CD14-positive monocyte (primary cell): Measurements from ENCODE around the gene GALNT14. TPM values are rescaled to one million over a fixed set of nuclear protein-coding genes. Genes with fewer than 3 reads are reported as not detected.

Experiments
- DNase-seq, 3 donors: peaks; one replicate each; pipeline ENCODE4 v3.0.0-alpha.2; 2011 to 2022
- H2AFZ ChIP-seq: 2 replicates; pipeline ENCODE4 v1.6.0; 2012; ENCODE audit warnings: mild to moderate bottlenecking, low read depth, low read length, inconsistent platforms; ENCODE audit not compliant: insufficient read depth, poor library complexity, severe bottlenecking
- H3K27ac ChIP-seq, 2 donors: 1 replicate in 1 of 2; 2 replicates in 1 of 2; pipeline ENCODE4 v1.5.1; 2012 to 2013; ENCODE audit warnings: low read length in 2 of 2, control low read depth in 1 of 2, inconsistent platforms in 1 of 2, low read depth in 1 of 2, mild to moderate bottlenecking in 1 of 2
- H3K27me3 ChIP-seq, 2 donors: one replicate each; pipeline versions ENCODE4 v1.6.0 to v1.6.1; 2011 to 2013; ENCODE audit warnings: low read length in 2 of 2; ENCODE audit not compliant: control insufficient read depth in 2 of 2, insufficient read depth in 2 of 2
- H3K36me3 ChIP-seq, 2 donors: replicated peaks in 1 of 2; 1 replicate in 1 of 2; 2 replicates in 1 of 2; pipeline versions ENCODE4 v1.5.1 to v1.6.1; 2012 to 2013; ENCODE audit warnings: low read length in 2 of 2, control low read depth in 1 of 2, inconsistent platforms in 1 of 2, mild to moderate bottlenecking in 1 of 2; ENCODE audit not compliant: insufficient read depth in 2 of 2, control insufficient read depth in 1 of 2
- H3K4me1 ChIP-seq, 2 donors: 1 replicate in 1 of 2; 2 replicates in 1 of 2; pipeline versions ENCODE4 v1.5.1 to v1.6.1; 2012 to 2013; ENCODE audit warnings: low read length in 2 of 2, control low read depth in 1 of 2, inconsistent platforms in 1 of 2, mild to moderate bottlenecking in 1 of 2, moderate library complexity in 1 of 2; ENCODE audit not compliant: insufficient read depth in 2 of 2, control insufficient read depth in 1 of 2
- H3K4me2 ChIP-seq: replicated peaks from 2 replicates; pipeline ENCODE3; 2012; ENCODE audit warnings: low read length, moderate library complexity, mild to moderate bottlenecking; ENCODE audit not compliant: poor library complexity, severe bottlenecking; ENCODE audit errors: extremely low read depth
- H3K4me3 ChIP-seq, 3 experiments: fragments of 200-600 bp in 1 of 3; sonication (generic) in 1 of 3; replicated peaks in 1 of 3; 1 replicate in 2 of 3; 2 replicates in 1 of 3; pipeline ENCODE4 v1.5.1; 2011 to 2013; ENCODE audit warnings: low read length in 3 of 3, mild to moderate bottlenecking in 3 of 3, control low read depth in 2 of 3, low read depth in 2 of 3, inconsistent platforms in 1 of 3, moderate library complexity in 1 of 3
- H3K79me2 ChIP-seq: 2 replicates; pipeline ENCODE4 v1.6.0; 2012; ENCODE audit warnings: mild to moderate bottlenecking, control low read depth, inconsistent platforms, low read length, moderate library complexity; ENCODE audit not compliant: insufficient read depth
- H3K9ac ChIP-seq: 2 replicates; pipeline ENCODE4 v1.6.0; 2017; ENCODE audit warnings: low read length, mild to moderate bottlenecking; ENCODE audit not compliant: insufficient read depth, poor library complexity, severe bottlenecking
- H3K9me3 ChIP-seq, 2 donors: replicated peaks in 1 of 2; 1 replicate in 1 of 2; 2 replicates in 1 of 2; pipeline versions ENCODE4 v1.5.1 to v1.6.1; 2012 to 2013; ENCODE audit warnings: low read length in 2 of 2, control low read depth in 1 of 2; ENCODE audit not compliant: control insufficient read depth in 1 of 2, insufficient read depth in 1 of 2
- H4K20me1 ChIP-seq: 2 replicates; pipeline ENCODE4 v1.6.0; 2012; ENCODE audit warnings: mild to moderate bottlenecking, low read length, control low read depth, moderate library complexity; ENCODE audit not compliant: insufficient read depth
- H3K27ac Mint-ChIP-seq, 7 donors: one replicate each; pipeline ENCODE4 v1.8.0; 2020; ENCODE audit warnings: mild to moderate bottlenecking in 7 of 7, mixed read lengths in 7 of 7, moderate library complexity in 6 of 7, inconsistent platforms in 2 of 7
- H3K27me3 Mint-ChIP-seq, 3 donors: one replicate each; pipeline ENCODE4 v1.8.0; 2021 to 2022; ENCODE audit warnings: low read depth in 3 of 3, mild to moderate bottlenecking in 3 of 3, mixed read lengths in 3 of 3, moderate library complexity in 3 of 3, inconsistent platforms in 1 of 3
- H3K36me3 Mint-ChIP-seq, 2 donors: one replicate each; pipeline ENCODE4 v1.8.0; 2020; ENCODE audit warnings: mixed read lengths in 2 of 2, inconsistent platforms in 1 of 2, mild to moderate bottlenecking in 1 of 2
- H3K4me1 Mint-ChIP-seq: one replicate; pipeline ENCODE4 v1.8.0; 2020; ENCODE audit warnings: mild to moderate bottlenecking, mixed read lengths
- H3K4me3 Mint-ChIP-seq, 2 donors: one replicate each; pipeline ENCODE4 v1.8.0; 2020; ENCODE audit warnings: mild to moderate bottlenecking in 2 of 2, mixed read lengths in 2 of 2, moderate library complexity in 1 of 2
- H3K9me3 Mint-ChIP-seq, 7 donors: one replicate each; pipeline ENCODE4 v1.8.0; 2020 to 2022; ENCODE audit warnings: mixed read lengths in 7 of 7, mild to moderate bottlenecking in 6 of 7, moderate library complexity in 6 of 7, inconsistent platforms in 2 of 7
- WGBS: methylation state at CpG from one replicate; pipeline ENCODE4 v1.1.5; 2013; ENCODE audit warnings: missing lambda C conversion rate; ENCODE audit not compliant: insufficient coverage; 5-methylcytosine and 5-hydroxymethylcytosine counted together
- intact Hi-C, 2 donors: fragments of 100-400 bp; cut with micrococcal nuclease; formaldehyde crosslinking; loops; one replicate each; pipeline versions ENCODE4 v1.15.0 to v1.15.1; 2023
- polyA plus RNA-seq, 3 donors: library from polyadenylated mRNA; depleted of rRNA in 1 of 3; unstranded in 2 of 3; stranded (reverse) in 1 of 3; fragments of 300-500 nt in 2 of 3; fragments of >200 nt in 1 of 3; fragmentation: Illumina TruSeq in 2 of 3; gene quantifications; 1 replicate in 2 of 3; 2 replicates in 1 of 3; pipeline ENCODE4 v1.2.3, GENCODE V29; 2012 to 2021
- TF ChIP-seq, protein P1 (sequence below): fragments of 200-600 bp; IDR thresholded peaks from one replicate; pipeline ENCODE4 v1.8.0; 2022; ENCODE audit warnings: antibody characterized with exemption, mild to moderate bottlenecking

The GALNT14 gene
- polyA plus RNA-seq, 3 donors: 0.33 TPM; not detected in 2

DNA sequence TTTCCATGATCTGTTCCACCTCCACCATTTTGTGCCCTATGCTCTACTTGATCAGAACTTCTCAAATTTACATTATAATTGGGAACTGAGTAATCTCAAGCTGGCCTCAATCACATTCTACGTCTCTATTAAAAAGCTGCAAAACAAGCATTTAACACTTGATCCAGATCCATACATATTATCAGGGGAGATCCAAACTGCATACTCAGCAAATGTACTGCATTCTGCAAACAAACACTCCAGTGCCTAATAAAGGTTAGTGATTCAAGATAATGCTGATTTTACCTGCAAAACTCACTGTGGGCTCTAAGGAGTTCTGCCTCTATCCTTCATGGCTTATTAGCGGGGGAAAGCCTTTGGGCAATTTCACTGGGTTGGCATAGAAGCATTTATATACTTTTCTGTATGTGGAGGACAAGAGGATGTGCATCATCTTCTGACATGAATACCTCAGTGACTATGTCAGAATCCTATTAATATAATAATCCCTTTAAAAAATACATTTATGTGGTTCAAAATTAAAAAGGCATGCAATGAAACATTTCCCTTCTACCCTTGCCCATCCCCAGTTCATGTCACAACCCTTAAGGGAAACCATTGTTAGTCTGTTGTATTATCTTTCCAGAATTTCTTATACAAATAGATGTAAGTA, 40.2 kb downstream of the GALNT14 start:
- no peaks in the 10 kb centered on the region for H3K36me3 ChIP-seq
- Mint-ChIP-seq H3K27me3 (peaks cover 0 to 3% (median 1%) of the 10 kb centered on the region in 3 donors), H3K27ac (no peak overlapping the region), H3K4me3 (no peak overlapping the region), H3K9me3 (peaks cover 0 to 5% (median under 1%) of the 10 kb centered on the region in 7 donors), H3K4me1 (no peaks in the 10 kb centered on the region), H3K36me3 (no peaks in the 10 kb centered on the region)
- whole genome bisulfite sequencing: no CpG with 5 or more reads among the region's 2 CpGs
- H3K4me2 ChIP-seq: no peak overlapping the region
- H2AFZ ChIP-seq: no peak overlapping the region
- H3K27ac ChIP-seq: no peak overlapping the region
- H3K9ac ChIP-seq: no peak overlapping the region
- no peaks in the 10 kb centered on the region for H4K20me1 ChIP-seq
- no peaks in the 10 kb centered on the region for H3K27me3 ChIP-seq
- H3K4me3 ChIP-seq: no peak overlapping the region
- DNase-seq: no peak
- H3K9me3 ChIP-seq: no peaks in the 10 kb centered on the region
- TF ChIP-seq, protein P1, sequence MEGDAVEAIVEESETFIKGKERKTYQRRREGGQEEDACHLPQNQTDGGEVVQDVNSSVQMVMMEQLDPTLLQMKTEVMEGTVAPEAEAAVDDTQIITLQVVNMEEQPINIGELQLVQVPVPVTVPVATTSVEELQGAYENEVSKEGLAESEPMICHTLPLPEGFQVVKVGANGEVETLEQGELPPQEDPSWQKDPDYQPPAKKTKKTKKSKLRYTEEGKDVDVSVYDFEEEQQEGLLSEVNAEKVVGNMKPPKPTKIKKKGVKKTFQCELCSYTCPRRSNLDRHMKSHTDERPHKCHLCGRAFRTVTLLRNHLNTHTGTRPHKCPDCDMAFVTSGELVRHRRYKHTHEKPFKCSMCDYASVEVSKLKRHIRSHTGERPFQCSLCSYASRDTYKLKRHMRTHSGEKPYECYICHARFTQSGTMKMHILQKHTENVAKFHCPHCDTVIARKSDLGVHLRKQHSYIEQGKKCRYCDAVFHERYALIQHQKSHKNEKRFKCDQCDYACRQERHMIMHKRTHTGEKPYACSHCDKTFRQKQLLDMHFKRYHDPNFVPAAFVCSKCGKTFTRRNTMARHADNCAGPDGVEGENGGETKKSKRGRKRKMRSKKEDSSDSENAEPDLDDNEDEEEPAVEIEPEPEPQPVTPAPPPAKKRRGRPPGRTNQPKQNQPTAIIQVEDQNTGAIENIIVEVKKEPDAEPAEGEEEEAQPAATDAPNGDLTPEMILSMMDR: no peak
- H3K79me2 ChIP-seq: no peaks in the 10 kb centered on the region
- intact Hi-C loops: no loop called here
- no peaks in the 10 kb centered on the region for H3K4me1 ChIP-seq

DNA sequence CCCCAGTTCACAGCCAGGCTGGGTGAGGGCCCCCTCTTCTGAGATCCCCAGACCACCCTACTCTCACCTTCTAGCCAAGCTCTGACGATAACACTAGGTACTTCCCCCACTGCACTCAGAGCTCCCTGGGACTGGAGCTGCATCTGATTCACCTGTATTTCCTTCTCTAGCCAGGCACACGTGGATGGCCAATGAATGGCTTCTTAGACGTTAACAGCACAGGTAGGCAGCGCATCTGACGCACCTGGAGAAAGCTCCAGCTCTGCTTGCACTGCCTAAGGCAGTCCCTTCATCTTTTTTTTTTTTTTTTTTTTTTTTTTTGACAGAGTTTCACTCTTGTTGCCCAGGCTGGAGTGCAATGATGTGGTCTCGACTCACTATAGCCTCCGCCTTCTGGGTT, 48.1 kb downstream of the GALNT14 start:
- H3K9me3 Mint-ChIP-seq: peaks cover 0 to 7% (median 0%) of the 10 kb centered on the region in 7 donors
- H3K9me3 ChIP-seq: no peaks in the 10 kb centered on the region
- no peak overlapping the region for H3K27ac ChIP-seq
- no peaks in the 10 kb centered on the region for H3K27me3 ChIP-seq
- H3K9ac ChIP-seq: no peak overlapping the region
- no peak for DNase-seq
- intact Hi-C loops: no loop called here
- no peaks in the 10 kb centered on the region for H3K4me1 ChIP-seq
- H3K4me1 Mint-ChIP-seq: no peaks in the 10 kb centered on the region
- no peak overlapping the region for H2AFZ ChIP-seq
- H3K36me3 ChIP-seq: no peaks in the 10 kb centered on the region
- H3K4me3 ChIP-seq: no peak overlapping the region
- no peaks in the 10 kb centered on the region for H4K20me1 ChIP-seq
- no peak overlapping the region for H3K4me3 Mint-ChIP-seq
- 100% methylated on average over 2 of the region's 7 CpGs for WGBS
- TF ChIP-seq, protein P1: no peak
- no peak overlapping the region for H3K4me2 ChIP-seq
- H3K36me3 Mint-ChIP-seq: no peaks in the 10 kb centered on the region
- H3K79me2 ChIP-seq: no peaks in the 10 kb centered on the region
- H3K27ac Mint-ChIP-seq: no peak overlapping the region
- peaks cover 0 to 3% (median 0%) of the 10 kb centered on the region in 3 donors for H3K27me3 Mint-ChIP-seq
